Astrocyte (in vitro differentiated cells and primary cell): ENCODE results near the gene NPTXR. TPM values are rescaled to one million over a fixed set of nuclear protein-coding genes. Genes with fewer than 3 reads are reported as not detected.

Experiments used
- DNase-seq: peaks from one replicate; pipeline ENCODE4 v3.0.0-alpha.2; 2010; ENCODE audit warnings: low read depth
- FAIRE-seq: peaks from 2 replicates; lab custom pipeline; 2011; peaks lifted over from hg19 to GRCh38; lab: Jason Lieb, UNC
- H2AFZ ChIP-seq: 2 replicates; pipeline ENCODE4 v1.6.0; 2012; ENCODE audit warnings: low read depth, low read length, inconsistent platforms
- H3K27ac ChIP-seq: 2 replicates; pipeline ENCODE4 v1.5.1; 2011; ENCODE audit warnings: low read depth, low read length, inconsistent platforms
- H3K27me3 ChIP-seq: 2 replicates; pipeline ENCODE4 v1.6.0; 2011; ENCODE audit warnings: low read length, inconsistent platforms; ENCODE audit not compliant: insufficient read depth
- H3K36me3 ChIP-seq: 2 replicates; pipeline ENCODE4 v1.5.1; 2011; ENCODE audit warnings: low read length, inconsistent platforms; ENCODE audit not compliant: insufficient read depth
- H3K4me1 ChIP-seq: 2 replicates; pipeline ENCODE4 v1.5.1; 2011; ENCODE audit warnings: low read length, inconsistent platforms; ENCODE audit not compliant: insufficient read depth
- H3K4me2 ChIP-seq: 2 replicates; pipeline ENCODE4 v1.6.0; 2012; ENCODE audit warnings: low read length, inconsistent platforms
- H3K4me3 ChIP-seq: 2 replicates; pipeline ENCODE4 v1.5.1; 2011; ENCODE audit warnings: low read depth, mild to moderate bottlenecking, low read length, inconsistent platforms; ENCODE audit not compliant: insufficient read depth
- H3K79me2 ChIP-seq: 2 replicates; pipeline ENCODE4 v1.6.0; 2012; ENCODE audit warnings: mild to moderate bottlenecking, low read length, inconsistent platforms; ENCODE audit not compliant: insufficient read depth
- H3K9ac ChIP-seq: 2 replicates; pipeline ENCODE4 v1.6.0; 2012; ENCODE audit warnings: mild to moderate bottlenecking, low read length, inconsistent platforms
- H3K9me3 ChIP-seq: 2 replicates; pipeline ENCODE4 v1.5.1; 2012; ENCODE audit warnings: low read depth, mild to moderate bottlenecking, low read length, inconsistent platforms; ENCODE audit not compliant: insufficient read depth
- H4K20me1 ChIP-seq: 2 replicates; pipeline ENCODE4 v1.6.0; 2012; ENCODE audit warnings: low read length, inconsistent platforms; ENCODE audit not compliant: insufficient read depth
- H3K27ac Mint-ChIP-seq: one replicate; pipeline ENCODE4 v1.8.0; 2021; ENCODE audit warnings: mild to moderate bottlenecking, mixed read lengths; ENCODE audit not compliant: unreplicated experiment
- H3K27me3 Mint-ChIP-seq: one replicate; pipeline ENCODE4 v1.8.0; 2021; ENCODE audit warnings: low read depth, mixed read lengths; ENCODE audit not compliant: unreplicated experiment
- H3K36me3 Mint-ChIP-seq: one replicate; pipeline ENCODE4 v1.8.0; 2021; ENCODE audit warnings: low read depth, mixed read lengths; ENCODE audit not compliant: unreplicated experiment
- H3K4me1 Mint-ChIP-seq: one replicate; pipeline ENCODE4 v1.8.0; 2021; ENCODE audit warnings: low read depth, mixed read lengths; ENCODE audit not compliant: unreplicated experiment
- H3K4me3 Mint-ChIP-seq: one replicate; pipeline ENCODE4 v1.8.0; 2021; ENCODE audit warnings: mild to moderate bottlenecking, moderate library complexity, mixed read lengths; ENCODE audit not compliant: unreplicated experiment
- H3K9me3 Mint-ChIP-seq: one replicate; pipeline ENCODE4 v1.8.0; 2021; ENCODE audit warnings: mild to moderate bottlenecking, mixed read lengths; ENCODE audit not compliant: unreplicated experiment
- EZH2 ChIP-seq: IDR thresholded peaks from 2 replicates; pipeline ENCODE4 v1.6.1; 2012; ENCODE audit warnings: mild to moderate bottlenecking, low read length, inconsistent platforms; ENCODE audit not compliant: insufficient read depth
- total RNA-seq: library from RNA; stranded (reverse); gene quantifications from 2 replicates; pipeline ENCODE4 v1.2.1, GENCODE V29; 2021
- TF ChIP-seq, protein P1 (sequence below): IDR thresholded peaks from 2 replicates; pipeline ENCODE4 v1.5.1; 2011; ENCODE audit warnings: low read depth, mild to moderate bottlenecking, inconsistent platforms, low read length, moderate library complexity; ENCODE audit not compliant: insufficient read depth

NPTXR gene
- total RNA-seq, 1 donor from 2014 or later = 5.4 TPM

DNA sequence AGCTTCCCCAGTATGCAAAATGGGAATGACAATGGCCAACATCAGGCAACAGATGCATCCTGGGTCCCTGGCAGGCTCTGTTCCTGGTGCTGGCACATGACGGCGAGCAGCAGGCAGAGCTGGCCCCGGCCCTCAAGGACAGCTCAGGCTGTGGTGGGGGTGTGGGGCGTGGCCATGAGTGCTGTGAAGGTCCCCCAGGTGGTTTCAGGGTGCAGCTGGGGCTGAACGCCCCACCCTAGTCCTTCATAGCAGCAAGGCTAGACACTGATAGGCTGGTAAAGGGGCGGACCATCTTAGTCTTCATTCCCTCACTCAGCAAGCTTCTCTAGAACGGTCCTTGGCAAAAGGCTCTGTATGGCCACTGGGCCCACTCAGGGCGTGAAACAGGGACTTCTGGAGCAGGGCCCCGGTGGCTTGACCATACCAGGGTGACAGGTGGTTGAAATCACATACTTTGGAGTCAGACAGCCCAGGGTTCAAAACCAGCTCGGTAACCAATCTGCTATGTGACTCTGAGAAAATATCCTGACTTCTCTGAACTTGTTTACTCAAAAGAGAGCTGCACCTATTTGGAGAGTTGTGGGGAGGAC is 15.1 kb downstream of the NPTXR start:
- peaks cover 7% of the 10 kb centered on the region for H4K20me1 ChIP-seq
- no peaks in the 10 kb centered on the region for H3K79me2 ChIP-seq
- Mint-ChIP-seq H3K4me3 (no peak overlapping the region), H3K4me1 (peaks cover 5% of the 10 kb centered on the region), H3K27ac (no peak overlapping the region), H3K27me3 (peaks cover 18% of the 10 kb centered on the region), H3K36me3 (peaks cover 6% of the 10 kb centered on the region), H3K9me3 (peaks cover 4% of the 10 kb centered on the region)
- H3K27me3 ChIP-seq = no peaks in the 10 kb centered on the region
- DNase-seq = no peak
- no peak overlapping the region for H3K4me2 ChIP-seq
- H3K9me3 ChIP-seq = no peaks in the 10 kb centered on the region
- no peak overlapping the region for H3K9ac ChIP-seq
- no peak for TF ChIP-seq EZH2
- TF ChIP-seq, protein P1, sequence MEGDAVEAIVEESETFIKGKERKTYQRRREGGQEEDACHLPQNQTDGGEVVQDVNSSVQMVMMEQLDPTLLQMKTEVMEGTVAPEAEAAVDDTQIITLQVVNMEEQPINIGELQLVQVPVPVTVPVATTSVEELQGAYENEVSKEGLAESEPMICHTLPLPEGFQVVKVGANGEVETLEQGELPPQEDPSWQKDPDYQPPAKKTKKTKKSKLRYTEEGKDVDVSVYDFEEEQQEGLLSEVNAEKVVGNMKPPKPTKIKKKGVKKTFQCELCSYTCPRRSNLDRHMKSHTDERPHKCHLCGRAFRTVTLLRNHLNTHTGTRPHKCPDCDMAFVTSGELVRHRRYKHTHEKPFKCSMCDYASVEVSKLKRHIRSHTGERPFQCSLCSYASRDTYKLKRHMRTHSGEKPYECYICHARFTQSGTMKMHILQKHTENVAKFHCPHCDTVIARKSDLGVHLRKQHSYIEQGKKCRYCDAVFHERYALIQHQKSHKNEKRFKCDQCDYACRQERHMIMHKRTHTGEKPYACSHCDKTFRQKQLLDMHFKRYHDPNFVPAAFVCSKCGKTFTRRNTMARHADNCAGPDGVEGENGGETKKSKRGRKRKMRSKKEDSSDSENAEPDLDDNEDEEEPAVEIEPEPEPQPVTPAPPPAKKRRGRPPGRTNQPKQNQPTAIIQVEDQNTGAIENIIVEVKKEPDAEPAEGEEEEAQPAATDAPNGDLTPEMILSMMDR = no peak
- no peak for FAIRE-seq
- no peak overlapping the region for H3K4me3 ChIP-seq
- no peaks in the 10 kb centered on the region for H3K36me3 ChIP-seq
- H3K4me1 ChIP-seq = no peaks in the 10 kb centered on the region
- no peak overlapping the region for H3K27ac ChIP-seq
- no peak overlapping the region for H2AFZ ChIP-seq

DNA sequence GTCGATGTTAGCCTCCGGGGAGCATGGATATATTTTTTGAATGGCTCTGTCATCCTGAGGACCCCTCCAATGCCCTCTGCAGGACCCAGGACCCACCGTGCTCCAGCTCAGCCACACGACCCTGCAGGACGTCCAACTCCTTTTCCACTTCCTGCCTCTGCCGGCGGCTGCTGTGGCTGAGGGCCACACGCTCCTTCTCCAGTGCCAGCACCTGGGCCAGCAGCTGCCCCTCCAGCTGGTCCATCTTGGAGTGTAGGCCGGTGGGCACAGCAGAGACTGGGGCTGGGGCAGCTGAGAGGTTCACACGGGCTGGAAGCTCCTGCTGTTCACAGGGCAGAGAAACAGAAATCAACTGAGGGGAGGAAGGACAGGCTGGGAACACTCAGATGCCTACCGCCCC is 15.6 kb downstream of the NPTXR start:
- no peak overlapping the region for H3K4me3 Mint-ChIP-seq
- DNase-seq (no peak), FAIRE-seq (no peak)
- peaks cover 7% of the 10 kb centered on the region for H3K36me3 Mint-ChIP-seq
- Histone ChIP-seq H3K36me3 (no peaks in the 10 kb centered on the region), H3K4me1 (no peaks in the 10 kb centered on the region), H3K79me2 (no peaks in the 10 kb centered on the region), H3K9ac (no peak overlapping the region), H3K4me3 (no peak overlapping the region), H3K4me2 (no peak overlapping the region), H2AFZ (no peak overlapping the region), H3K27me3 (no peaks in the 10 kb centered on the region), H3K27ac (no peak overlapping the region), H4K20me1 (peaks cover 7% of the 10 kb centered on the region), H3K9me3 (no peaks in the 10 kb centered on the region)
- H3K4me1 Mint-ChIP-seq = peaks cover 5% of the 10 kb centered on the region
- peaks cover 4% of the 10 kb centered on the region for H3K9me3 Mint-ChIP-seq
- no peak for TF ChIP-seq EZH2
- TF ChIP-seq, protein P1 = no peak
- H3K27ac Mint-ChIP-seq = no peak overlapping the region
- peaks cover 20% of the 10 kb centered on the region for H3K27me3 Mint-ChIP-seq

DNA sequence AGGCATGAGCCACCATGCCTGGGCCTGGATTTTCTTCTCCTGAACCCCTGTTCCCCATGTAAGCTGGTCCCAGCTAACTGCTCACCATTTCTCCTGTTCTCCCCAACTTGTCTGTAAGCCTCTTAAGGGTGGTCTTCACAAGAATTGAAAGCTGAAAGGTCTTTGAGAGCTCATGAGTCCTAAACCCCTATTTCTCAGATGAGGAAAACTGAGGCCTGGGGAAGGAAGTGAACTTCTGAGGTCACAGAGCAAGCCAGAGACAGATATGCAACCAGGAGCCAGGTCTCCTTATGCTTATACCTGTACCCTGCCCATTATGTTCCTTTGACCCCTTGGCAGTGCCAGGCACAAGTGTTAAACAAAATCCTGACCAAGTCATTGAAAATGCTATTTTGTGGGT is 16.3 kb downstream of the NPTXR start:
- no peak for FAIRE-seq
- Histone ChIP-seq H2AFZ (no peak overlapping the region), H3K27ac (no peak overlapping the region), H3K27me3 (no peaks in the 10 kb centered on the region), H3K9me3 (no peaks in the 10 kb centered on the region), H3K9ac (no peak overlapping the region), H4K20me1 (peaks cover 7% of the 10 kb centered on the region), H3K4me2 (no peak overlapping the region), H3K79me2 (no peaks in the 10 kb centered on the region), H3K4me1 (no peaks in the 10 kb centered on the region), H3K4me3 (no peak overlapping the region), H3K36me3 (no peaks in the 10 kb centered on the region)
- H3K4me1 Mint-ChIP-seq = peaks cover 5% of the 10 kb centered on the region
- H3K4me3 Mint-ChIP-seq = no peak overlapping the region
- H3K36me3 Mint-ChIP-seq = peaks cover 7% of the 10 kb centered on the region
- TF ChIP-seq, protein P1 = no peak
- no peak for DNase-seq
- no peak overlapping the region for H3K27ac Mint-ChIP-seq
- H3K9me3 Mint-ChIP-seq = peaks cover 4% of the 10 kb centered on the region
- peaks cover 19% of the 10 kb centered on the region for H3K27me3 Mint-ChIP-seq
